GM19463 (cell line): ENCODE data around the gene GPHN.

Experiments used
- ATAC-seq: cut with Tn5 transposase; IDR thresholded peaks from one replicate; pipeline ENCODE4 v1.9.1; 2021; ENCODE audit warnings: mild to moderate bottlenecking, moderate library complexity; ENCODE audit not compliant: unreplicated experiment

Gene GPHN

DNA sequence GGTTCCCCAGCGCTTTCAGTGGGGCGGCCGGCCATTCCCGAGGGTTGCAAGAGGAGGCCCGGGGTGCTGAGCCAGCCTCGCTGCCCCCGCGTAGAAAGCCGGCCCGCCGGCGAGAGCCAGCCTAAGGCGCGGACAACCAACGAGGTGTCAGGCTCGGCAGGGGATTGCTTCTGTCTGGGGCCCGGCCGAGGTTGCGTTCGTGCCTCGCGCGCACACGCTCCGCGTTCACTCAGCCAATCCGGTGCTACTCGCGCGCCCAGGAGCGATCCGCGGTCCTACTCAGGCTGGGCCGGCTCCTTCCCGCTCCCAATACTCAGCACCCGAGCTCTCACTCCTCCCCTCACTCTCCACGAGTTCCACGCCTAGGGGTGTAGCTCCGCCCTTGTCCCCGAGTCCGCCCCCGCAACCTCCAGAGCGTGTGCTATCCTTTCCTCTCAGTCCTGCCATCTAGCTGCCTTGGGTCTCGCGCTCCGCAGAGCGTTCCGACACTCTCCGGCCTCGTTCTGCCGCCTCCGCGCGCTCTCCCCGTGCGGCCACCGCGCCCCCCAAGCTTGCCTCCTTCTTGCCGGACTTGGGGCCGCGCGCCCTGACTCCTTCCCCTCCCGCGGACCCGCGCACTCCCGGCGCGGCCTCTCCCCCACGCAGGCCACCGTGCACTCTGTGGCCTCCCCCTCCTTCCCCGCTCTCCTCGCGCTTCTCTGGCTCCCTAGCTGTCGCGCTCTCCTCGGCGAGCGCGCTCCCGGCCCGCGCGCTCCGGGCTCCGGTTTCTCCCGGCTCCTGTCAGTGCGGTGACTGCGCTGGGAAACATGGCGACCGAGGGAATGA, at the start of gene GPHN:
TSS of gene GPHN (plus strand) at position 426 of the 825 bp plus-strand sequence.
- peak; percentile 80 for ATAC-seq

DNA sequence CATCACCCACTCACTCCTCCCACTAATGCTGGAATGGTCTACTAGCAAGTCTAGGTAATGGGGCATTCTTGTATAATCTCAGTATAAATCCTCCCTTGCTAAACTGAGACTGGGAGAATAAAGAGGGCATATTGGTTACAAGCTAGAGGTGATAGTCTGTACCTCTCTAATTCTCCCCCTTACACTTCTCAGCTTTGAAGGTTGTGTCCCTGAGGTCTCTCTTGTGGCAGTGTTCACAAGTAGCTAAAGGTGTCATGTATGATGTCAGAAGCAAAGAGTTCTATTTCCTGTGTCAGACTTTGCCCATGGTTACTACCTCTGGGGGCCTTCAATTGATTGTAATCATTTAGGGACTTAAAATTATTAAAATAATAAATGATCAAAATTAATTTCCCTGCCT, 48.3 kb upstream of the GPHN start:
- ATAC-seq: no peak

DNA sequence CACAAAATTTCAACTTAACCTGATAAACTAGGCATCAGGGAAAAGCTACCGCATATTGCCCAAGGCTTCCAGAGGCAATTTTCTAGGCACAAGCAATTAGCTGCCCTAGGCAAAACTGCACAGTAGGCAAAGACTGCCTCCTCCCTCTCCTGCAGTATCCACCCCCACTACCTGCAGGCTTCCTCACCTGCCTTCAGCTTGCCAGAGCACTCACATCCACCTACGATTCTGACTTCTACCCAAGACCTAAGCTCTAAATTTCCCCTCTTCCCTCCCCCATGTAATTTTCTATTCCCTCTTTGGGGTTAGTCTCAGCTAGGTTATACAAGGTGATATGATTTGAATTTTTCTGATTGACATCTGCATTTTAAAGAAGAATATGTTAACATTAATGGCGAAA, 43.7 kb upstream of the GPHN start:
- ATAC-seq: no peak

DNA sequence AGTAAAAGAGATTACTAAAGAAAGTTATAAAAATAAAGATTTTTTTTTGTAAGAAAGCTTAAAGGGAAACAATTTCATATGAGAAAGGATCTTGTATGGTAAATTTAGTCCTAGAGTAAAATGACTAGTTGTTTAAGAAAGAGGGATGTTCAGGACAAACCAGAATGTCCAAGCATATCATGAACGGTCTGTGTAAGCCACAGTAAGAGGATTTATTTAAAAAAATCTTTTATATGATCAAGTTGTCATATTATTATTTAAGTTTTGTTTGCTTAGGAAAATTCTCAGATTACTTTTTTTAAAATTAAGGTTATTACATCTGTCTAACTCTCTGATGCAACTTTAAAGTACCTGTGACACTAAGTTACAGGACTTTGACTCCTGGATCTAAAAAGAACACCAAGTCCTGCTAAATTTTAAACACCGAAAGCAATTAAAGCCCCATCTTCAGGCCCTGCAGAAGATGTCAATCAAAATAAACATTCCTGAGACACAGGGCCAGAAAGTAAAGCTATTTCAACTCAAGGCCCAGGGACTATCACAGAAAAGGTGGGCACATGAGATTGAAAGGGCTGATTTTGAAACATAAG, 39.1 kb upstream of the GPHN start:
- no peak for ATAC-seq

DNA sequence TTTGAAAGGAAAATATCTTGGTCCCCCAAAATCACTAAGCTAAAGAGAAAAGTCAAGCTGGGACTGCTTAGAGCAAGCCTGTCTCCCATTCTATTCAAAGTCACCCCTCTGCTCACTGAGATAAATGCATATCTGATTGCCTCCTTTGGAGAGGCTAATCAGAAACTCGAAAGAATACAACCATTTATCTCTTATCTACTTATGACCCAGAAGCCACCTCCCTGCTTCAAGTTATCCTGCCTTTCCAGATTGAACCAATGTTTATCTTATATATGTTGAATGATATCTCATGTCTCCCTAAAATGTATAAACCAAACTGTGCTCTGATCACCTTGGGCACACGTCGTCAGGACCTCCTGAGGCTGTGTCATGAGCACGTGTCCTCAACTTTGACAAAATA, 36.4 kb upstream of the GPHN start:
- no peak for ATAC-seq

DNA sequence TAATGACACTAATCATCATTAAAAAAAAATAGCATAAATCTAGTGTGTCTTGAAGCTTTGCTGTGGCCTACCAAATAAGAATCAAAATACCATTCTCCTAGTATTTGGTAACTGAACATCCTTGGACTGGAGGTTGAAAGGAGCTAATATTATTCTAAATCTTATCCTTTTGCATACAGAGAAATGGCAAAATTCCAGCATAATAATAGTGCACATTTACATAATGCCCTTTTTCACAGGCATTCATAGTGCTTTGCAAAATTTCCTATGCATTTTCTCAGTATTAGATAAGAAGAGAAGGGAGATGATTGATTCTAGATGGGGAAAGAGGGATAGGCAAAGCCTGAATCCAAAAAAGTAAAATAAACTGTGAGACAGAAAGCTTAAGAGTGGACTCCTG, 35.7 kb upstream of the GPHN start:
- ATAC-seq: no peak

DNA sequence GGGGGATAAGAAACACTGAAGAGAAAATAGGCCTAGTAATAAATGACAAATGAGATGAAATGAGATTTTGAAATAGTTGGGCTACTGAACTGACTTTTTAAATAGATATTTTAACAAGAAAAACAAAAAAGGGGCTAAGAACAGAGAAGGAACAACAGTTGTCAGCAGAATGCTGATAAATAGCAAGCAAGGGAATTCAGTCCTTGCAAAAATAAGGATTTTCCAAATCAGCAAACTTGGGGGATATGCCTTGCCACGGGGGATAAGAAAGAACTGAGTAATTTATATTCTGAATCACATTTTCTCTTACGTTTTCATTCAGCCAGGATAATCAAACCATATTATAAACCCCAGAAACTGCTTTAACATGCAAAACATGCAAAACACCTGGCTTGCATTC, 34.7 kb upstream of the GPHN start:
- ATAC-seq: no peak

DNA sequence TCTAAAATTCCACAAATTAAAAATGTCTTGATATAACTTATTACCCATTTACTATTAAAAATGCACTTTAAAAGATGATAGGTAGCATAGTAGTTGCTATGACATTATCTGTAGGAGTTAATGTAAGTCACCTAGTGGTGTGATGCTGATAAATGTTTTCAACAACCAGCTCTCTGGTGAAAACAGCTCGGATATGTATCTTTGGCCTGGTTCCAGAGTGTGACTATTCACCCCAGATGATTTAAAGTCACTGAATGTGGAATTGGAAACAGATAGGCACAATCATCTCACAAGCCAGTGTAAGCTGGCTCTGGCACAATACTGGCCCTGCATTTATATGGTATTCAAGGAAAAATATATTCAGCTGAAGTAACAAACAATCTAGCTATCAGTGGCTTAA, 31.0 kb upstream of the GPHN start:
- ATAC-seq: no peak

DNA sequence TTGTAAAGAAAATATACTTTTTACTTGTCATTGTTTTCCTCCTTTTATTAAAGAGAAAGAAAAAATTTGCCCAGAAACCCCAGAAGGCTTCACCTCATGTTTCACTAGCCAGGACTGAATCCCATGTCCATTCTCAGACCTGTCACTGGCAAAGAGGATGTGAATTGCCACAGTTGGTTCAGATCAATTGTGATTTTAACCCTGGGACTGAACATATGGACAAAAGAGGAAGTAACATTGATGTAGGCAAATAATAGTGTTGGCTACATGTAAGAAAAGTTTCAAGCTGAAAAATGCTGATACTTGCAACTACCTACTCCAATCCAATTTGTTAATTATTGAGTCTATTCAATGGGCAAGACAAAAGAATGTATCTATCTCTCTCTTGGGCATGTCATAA, 30.4 kb upstream of the GPHN start:
- no peak for ATAC-seq

DNA sequence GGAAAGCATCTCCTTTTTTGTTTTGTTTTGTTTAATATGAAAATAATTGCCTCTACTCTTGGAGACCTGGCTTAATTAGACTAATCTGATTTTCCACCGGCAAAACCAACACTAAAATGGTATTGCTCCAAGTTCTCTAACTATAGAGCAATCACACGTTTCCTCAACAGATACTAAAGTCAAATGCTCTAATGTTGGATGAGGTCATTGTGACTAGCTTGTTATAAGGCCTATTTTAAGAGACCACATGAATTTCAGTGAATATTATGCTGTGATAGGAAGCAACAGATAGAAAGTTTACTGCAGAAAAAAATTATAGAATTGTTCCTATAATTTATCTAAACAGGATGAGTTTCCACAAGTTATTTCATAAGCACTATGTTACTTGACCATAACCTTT, 25.1 kb upstream of the GPHN start:
- no peak for ATAC-seq

DNA sequence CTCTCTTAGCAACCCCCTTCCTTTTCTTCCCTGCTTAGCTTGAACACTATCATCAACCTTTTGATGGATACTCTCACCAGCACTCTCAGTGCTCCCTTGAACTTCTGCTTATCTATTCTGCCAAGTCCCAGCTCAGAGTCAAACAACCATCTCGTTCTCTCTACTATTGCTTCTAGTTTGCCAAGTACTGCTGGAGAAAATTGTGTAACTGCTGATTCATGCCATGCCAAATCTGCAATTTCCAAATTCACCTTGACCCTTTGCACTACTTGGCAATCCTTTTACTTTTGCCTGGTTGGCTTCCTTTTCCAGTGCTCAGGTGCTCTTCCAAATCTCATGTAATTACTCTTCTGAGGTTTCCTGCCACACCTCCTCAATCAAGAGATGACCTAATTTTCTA, 24.6 kb upstream of the GPHN start:
- no peak for ATAC-seq

DNA sequence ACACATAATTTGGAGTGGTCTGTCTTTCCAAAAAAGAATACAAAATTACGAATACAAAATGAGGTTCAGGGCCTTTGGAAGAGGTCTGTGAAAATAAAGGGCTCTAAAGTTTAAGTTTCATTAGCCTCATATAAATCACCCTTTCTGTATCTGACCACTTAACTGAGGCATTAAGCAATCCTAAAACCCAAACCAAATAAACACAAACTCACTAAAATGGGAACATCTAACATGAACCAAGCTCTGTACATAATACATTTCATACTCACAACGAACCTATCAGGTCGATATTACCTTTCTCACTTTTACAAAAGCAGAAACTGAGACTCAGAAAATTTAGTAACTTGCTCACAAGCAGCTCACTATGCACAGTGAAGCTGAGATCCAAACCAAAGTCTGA, 22.9 kb upstream of the GPHN start:
- ATAC-seq: no peak

DNA sequence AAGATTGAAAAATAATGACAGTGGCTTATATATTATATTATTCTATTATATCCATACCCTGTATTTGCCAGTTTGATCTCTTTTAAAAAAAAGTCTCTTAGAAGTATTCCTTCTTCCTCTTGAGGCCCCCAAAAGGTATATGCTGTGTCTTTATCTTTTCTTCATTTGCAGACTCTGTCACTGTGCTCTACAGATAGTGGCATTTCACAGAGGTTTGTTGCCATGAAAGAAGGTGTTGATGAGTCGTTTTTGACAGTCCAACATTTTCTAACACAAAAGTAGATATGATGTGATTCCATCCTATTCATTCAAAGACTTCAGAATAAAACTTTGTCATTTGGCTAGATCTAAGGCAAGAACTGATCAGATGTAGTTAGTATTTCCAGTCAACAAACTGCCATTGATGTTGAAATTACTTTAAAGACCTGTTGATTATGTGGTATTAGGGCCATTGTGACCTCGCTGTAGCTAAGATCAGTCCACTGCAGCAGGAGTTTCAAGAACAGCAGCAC, 22.0 kb upstream of the GPHN start, which contains the start of gene CCDC196:
TSS of gene CCDC196 (plus strand) at position 462 of the 512 bp plus-strand sequence. CDS start 132 bp downstream, outside the sequence.
- ATAC-seq: no peak

DNA sequence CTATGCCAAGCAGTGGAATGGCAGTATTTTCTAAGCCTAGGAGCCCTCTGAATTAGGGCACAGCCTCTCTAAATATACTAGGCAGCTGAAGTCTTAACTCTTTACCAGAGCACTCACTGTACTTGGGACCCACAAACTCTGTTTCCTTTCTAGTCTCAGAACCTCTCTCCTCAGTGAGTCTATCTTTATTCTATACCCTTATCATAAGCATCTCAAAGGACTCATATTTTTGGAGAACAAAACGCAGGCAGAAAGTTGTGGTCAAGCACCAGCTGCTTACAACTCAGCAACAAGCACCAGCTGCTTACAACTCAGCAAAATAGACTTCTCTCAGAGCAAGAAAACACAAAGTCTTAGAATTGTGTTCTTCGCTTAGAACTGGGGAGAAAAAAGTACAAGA, 20.8 kb upstream of the GPHN start:
- ATAC-seq: no peak

DNA sequence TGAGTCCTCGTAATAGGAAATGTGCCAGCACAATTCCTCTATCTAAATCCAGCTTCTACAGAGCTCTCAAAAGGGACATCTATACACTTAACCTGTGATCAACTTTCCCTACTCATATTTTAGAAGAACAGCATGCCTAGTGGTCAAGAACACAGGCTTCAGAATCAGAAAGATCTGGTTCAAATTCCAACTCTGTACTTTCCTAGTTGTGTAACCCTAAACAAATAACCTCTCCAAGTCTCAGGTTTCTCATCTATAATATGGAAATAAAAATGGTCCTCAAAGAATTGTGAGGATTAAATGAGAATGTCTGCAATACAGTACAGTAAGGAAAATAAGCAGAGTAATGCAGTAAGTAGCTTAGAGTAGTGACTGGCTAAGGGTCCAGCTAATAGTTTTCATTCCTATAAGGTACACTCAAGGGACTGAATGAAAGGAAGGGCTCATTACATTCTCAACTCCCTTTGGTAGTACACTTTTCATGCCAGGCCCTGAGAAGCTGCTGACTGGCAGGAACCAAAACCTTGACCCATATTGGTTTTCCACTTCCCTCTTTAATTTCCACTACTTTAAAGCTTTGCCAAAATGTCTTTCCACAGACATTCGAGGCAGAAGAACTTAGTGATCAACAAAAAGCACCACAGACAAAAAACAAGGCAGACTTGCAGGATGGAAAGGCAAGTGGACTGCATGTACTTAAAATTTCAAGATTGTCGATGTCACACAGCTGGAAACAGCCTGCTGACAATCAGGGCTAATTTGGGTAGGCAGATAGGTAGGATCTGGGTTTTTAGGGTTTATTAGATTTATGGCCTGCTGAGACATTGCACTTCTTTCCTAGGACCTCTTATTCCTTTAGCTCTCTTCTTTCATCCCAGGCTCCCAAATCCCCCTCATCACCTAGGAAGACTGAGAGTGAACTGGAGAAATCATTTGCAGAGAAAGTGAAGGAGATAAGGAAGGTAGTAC, 17.5 kb upstream of the GPHN start:
- no peak for ATAC-seq

DNA sequence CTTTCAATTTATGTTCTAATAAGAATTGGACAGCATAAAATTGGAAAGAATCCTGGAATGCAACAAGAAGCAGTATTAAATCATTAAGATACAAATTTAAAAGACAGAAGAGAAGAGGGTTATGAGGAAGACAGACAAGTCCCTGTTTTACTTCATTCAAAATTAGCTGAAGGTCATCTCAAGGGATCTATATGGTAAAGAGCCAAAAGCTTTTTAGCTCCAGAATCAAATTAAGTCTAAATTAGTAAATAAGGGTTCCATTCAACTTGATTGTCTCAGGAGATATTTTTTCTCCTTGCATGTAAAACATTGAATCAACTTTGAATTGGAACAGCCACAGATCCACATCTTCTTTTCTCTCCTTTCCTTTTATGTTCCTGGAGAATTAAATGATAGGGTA, 14.2 kb upstream of the GPHN start:
- no peak for ATAC-seq

DNA sequence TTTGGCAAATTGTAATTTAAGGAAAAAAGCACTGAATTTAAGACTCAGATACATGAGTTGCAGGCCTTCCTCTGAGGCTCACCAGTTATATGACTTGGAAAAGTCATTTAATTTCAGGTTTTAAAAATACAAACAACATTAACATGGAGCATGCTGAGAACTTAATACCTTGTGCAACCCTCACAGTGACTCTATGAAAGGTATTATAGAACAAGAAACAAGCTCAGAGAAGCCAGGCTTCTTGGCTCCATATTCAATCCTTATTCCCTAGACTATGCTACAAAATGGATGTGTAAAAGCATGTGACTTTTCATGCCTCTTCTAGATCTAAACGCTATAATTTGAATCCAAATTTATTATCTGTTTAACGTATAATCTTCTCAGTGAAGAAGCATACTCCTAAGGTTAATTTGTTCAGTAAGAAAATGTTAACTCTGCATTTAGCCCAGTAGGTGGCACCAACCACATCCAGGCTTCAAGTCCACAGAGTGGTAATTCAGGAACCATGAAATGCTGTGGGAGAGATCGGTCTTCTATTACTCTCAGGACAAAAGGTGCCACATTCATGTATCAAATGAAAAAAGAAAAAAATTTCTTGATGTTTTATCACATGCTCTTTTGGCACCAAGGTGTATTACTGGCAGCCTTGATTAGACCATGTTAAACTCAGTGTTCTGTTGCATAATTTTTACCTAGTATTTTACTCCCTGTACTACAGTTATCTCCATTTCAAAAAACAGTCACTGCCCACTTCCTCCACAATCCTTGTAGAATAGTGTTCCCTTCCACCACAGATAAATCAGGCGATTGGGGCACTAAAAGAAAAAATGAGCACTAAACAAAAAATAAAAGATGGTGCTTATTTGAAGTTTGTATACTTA, 12.5 kb upstream of the GPHN start:
- peak; percentile 84 for ATAC-seq

DNA sequence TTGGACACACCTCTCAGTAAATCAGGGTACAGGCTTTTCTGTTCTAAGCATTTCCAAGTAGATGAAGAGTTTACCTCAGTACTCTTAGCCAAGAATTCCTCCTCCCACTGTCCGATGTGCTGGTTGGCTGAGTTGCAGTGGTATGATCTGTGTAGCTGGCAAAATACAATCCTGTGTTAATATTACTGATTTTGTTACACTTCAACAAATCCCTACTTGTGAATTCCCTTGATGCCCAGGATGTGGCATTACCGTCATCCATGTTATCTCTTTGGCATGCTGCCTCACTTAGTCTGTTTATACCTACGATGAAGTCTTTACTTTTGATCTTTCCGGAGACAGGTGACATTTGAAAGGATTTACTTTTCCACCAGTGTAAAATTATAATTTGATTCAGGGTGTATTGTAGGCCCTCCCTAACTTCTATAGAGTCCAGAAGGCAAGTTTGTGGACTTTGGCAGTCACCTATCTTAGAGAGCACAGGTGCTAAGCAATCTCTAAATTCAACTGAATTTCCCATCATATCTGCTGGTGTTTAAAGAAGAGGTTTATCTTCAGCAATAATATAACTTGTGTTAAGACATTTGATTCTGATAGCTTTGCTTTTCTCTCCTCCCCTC, 11.6 kb upstream of the GPHN start:
- ATAC-seq: no peak

DNA sequence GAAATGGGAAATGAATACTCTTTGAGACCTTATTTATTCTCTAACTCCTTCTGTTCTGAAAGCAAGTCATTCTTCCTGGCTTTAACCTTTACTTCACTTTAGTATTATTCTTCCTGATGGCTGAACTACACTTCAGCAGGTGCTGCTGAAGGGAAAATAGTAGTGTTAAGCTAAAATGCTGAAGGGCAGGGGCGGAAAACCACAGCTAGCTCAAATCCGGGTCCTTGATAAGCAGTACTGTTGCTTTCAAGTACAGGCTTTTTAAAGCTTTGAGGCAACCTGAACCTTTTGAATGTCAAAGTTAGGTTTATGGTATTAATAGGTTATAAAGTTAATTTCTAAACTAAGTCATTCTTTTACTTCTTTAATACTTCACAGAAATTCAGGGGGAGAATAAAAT, 11.0 kb upstream of the GPHN start:
- no peak for ATAC-seq

DNA sequence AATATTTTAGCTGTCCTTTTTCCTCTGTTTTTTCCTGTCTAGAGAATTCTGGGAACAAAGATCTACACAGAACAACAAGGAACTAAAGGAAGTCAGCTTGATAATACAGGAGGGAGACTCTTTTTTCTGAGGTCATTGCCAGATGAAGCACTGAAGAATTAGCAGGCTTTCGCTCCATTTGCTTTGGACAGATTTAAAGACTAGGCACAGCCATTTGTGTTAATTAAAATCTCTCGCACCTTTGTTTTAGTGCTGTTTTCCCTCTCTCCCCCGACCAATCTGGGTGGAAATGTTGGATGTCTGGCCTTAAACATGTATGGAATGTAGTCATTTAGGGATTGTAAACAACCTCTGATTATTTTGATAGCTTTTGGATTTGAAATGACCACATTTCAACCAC, 9.6 kb upstream of the GPHN start:
- ATAC-seq: no peak
